ENCODE results near the gene TERB1.
A peak's percentile ranks its signal among the peaks of the same experiment; 100 is the strongest.

TERB1 gene

GRCh38 chr16:66746048-66746447 lies 55.3 kb downstream of the TERB1 start:
- DNase-seq: no peak

- DNase-seq: peak; percentile 72
Measured at GRCh38 chr16:66741950-66742808, 59.2 kb downstream of the TERB1 start.

GRCh38 chr16:66741169-66741900 lies 60.0 kb downstream of the TERB1 start:
- DNase-seq: peak; percentile 89

GRCh38 chr16:66740533-66740932 lies 60.9 kb downstream of the TERB1 start:
- no peak for DNase-seq

GRCh38 chr16:66740010-66740409 lies 61.4 kb downstream of the TERB1 start:
- DNase-seq: no peak

- DNase-seq: no peak
Measured at GRCh38 chr16:66735891-66736290, 65.5 kb downstream of the TERB1 start.

GRCh38 chr16:66731101-66731500 lies 70.3 kb downstream of the TERB1 start:
- DNase-seq: no peak

- DNase-seq: no peak
Measured at GRCh38 chr16:66728804-66729203, 72.6 kb downstream of the TERB1 start.

- peak; percentile 66 for DNase-seq
Measured at GRCh38 chr16:66728117-66728787, 73.1 kb downstream of the TERB1 start.

- DNase-seq: peak; percentile 33
Measured at GRCh38 chr16:66720766-66721165, 80.6 kb downstream of the TERB1 start.

- DNase-seq: no peak
Measured at GRCh38 chr16:66719246-66719645, 82.1 kb downstream of the TERB1 start.

- no peak for DNase-seq
Measured at GRCh38 chr16:66717776-66718175, 83.6 kb downstream of the TERB1 start.

GRCh38 chr16:66717112-66717675 lies 84.2 kb downstream of the TERB1 start:
- peak; percentile 70 for DNase-seq

- DNase-seq: no peak
Measured at GRCh38 chr16:66714654-66715307, 86.6 kb downstream of the TERB1 start.

- DNase-seq: no peak
Measured at GRCh38 chr16:66714062-66714461, 87.3 kb downstream of the TERB1 start.

GRCh38 chr16:66713076-66713475 lies 88.3 kb downstream of the TERB1 start:
- DNase-seq: no peak

GRCh38 chr16:66712512-66712911 lies 88.9 kb downstream of the TERB1 start:
- DNase-seq: no peak

- no peak for DNase-seq
Measured at GRCh38 chr16:66711581-66711980, 89.8 kb downstream of the TERB1 start.

- DNase-seq: peak; percentile 30
Measured at GRCh38 chr16:66706506-66706880, 94.9 kb downstream of the TERB1 start.

- peak; percentile 31 for DNase-seq
Measured at GRCh38 chr16:66705790-66706505, 95.4 kb downstream of the TERB1 start.

All from fibroblast of upper back skin (primary cell).